GM19438 (cell line): ENCODE data around the gene TMEM205.
"Not testable (repeated sequence)": the region's sequence is repeated elsewhere in the genome, so short reads cannot be mapped to it uniquely, and the experiment has no call there.

Experiments used
- ATAC-seq: cut with Tn5 transposase; IDR thresholded peaks from one replicate; pipeline ENCODE4 v1.9.1; 2021; ENCODE audit warnings: low read depth; ENCODE audit not compliant: unreplicated experiment

The TMEM205 gene

DNA sequence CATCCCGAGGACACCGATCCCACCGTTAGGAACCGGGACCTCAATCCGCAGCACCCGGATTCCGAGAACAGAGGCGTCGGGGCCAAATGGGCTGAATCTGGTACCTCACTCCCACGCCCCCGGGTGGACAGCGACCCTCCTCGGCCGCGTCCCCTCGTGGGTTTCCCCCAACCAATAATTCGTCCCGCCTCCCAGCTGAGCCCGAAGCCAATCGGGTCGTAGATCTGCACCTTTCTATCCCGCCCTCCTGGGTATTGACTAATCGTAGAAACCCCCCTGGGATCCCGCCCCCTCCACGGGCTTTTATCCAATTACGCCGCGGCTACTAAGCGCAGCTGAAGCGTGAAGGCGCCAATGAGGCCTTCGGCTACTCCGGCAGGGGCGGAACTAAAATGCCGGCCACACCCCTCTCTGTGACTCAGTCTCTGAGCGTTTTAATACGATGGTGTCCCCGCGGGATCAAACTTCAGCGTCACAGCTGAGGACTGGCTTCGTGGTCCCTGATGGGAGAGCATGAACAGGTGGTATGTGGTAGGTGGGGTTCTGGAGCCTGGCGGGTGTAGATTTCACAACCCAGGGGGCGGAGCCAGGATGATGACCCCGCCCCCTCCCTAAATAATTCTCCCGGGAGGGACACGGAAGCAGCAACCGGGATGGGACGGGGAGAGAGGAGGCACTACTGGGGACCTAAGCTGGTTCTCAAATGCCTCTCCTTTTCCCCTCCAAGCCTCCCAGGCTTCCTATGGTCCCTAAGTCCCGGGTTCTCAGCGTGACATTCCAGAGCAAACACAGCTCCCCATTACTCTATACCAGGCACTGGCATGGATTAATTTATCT, at the start of gene TMEM205, which contains the start of gene CCDC159:
Gene TMEM205, minus strand, starts transcription at position 165 of the 837 bp plus-strand sequence. CDS start 649 bp downstream, outside the sequence.
Gene CCDC159, plus strand, starts transcription at position 416 of the 837 bp plus-strand sequence. Its CDS starts 88 bp downstream, at position 504.
- ATAC-seq = peak; percentile 80

DNA sequence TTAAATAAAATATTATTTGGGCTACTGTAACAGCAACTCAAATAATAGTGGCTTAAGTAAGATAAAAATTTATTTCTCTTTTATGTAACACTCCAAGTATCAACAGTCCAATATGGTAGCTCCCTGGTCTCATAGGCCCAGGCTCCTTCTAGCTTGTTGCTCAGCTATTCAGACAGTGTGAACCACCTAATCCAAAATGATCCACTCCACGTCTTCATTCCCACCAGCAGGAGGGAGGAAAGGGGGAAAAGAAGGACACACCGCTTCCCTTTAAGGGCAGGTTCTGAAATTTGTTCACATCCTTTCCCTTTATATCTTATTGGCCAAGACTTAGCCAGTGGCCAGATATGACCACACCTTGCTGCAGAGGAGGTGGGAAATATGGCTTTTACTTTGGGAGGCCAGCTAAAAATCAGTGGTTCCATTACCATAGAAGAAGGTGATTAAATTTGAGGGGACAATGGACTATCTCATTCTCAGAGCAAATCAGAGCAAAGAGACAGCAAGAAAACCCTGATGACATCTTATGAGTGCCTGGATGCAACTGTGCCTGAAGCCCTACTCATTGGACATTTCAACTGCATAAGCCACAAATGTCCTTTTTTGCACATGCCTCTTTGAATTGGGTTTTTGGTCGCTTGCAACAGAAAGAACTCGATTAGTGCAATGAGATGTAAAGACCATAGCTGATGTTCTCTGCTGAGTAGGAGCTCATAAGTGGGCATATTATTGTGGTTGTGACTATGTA, 45.0 kb upstream of the TMEM205 start:
- ATAC-seq = no peak

GRCh38 chr19:11390359-11390758, 44.3 kb upstream of the TMEM205 start:
- no peak for ATAC-seq

GRCh38 chr19:11387162-11388034, 41.3 kb upstream of the TMEM205 start:
- no peak for ATAC-seq

DNA sequence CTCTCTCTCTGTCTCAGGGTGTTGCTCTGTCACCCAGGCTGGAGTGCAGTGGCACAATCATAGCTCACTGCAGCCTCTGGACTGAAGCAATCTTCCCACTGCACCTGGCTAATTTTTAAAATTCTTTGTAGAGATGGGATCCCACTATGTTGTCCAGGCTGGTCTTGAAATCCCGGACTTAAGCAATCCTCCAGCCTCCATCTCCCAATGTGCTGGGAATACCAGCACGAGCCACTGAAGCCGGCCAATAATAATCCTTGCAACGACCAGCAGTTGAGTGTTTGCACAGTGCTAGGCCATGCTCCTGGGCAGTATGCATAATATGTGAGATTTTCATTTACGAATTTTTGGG, 38.7 kb upstream of the TMEM205 start:
- ATAC-seq = no peak

DNA sequence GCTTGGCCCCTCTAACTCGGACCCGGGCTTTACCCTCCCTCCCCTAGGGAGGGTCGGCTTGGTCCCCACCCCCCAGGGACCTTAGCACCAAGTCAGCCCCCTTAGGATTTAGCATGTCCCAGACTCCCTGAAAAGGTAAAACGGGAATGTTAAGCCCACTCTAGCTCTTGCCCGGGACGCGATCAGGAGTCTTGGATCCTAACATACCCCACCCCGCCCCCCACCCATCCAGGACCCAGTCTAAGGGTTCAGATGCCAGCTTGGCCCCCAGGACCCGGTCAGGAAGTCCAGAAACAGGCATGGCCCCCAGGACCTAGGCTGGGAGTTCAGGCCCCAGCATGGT, 37.6 kb upstream of the TMEM205 start:
- ATAC-seq = no peak

- no peak for ATAC-seq
Measured at GRCh38 chr19:11382898-11383705, 37.0 kb upstream of the TMEM205 start.

- ATAC-seq = peak; percentile 71
Measured at GRCh38 chr19:11380653-11381537, 34.8 kb upstream of the TMEM205 start.

GRCh38 chr19:11379857-11380350, 33.8 kb upstream of the TMEM205 start:
- ATAC-seq = no peak

- not testable (repeated sequence) for ATAC-seq
Measured at GRCh38 chr19:11379269-11379845, 33.3 kb upstream of the TMEM205 start.

DNA sequence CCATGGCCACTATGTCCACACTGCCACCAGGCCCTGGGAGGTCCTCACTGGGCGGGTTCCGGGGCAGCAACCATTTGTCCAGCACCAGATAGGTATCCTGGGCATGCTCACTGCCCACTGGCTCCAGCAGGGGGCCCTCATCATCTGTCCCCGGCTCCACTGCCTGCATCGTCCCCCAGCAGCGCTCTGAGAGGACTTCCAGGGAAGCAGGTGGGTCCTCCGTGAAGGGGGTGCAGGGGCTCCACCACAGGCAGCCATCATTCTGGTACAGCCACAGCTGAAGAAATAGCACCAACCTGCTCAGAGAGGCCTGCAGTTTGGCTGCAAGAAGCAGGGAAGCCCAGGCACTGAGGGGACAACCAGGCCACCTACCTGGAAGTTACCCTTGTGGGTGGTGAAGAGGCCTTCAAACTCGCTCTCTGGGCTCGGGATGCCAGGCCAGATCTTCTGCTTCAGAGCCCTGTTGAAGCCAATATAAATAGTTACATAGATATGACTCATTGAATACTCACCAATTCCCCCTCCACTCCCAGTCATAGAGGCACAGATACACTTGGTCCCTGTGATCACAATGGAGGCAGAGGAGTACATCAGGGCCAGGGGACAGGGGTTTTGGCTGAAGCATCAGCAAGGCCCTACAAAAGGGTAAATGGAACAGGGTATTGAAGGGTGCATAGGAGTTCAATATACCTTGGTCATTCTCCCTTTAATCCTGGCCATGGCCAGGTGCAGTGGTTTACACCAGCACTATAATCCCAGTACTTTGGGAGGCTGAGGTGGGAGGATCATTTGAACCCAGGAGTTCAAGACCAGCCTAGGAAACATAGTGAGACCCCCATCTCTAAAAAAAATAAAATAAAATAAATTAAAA, 32.5 kb upstream of the TMEM205 start:
- ATAC-seq = no peak

DNA sequence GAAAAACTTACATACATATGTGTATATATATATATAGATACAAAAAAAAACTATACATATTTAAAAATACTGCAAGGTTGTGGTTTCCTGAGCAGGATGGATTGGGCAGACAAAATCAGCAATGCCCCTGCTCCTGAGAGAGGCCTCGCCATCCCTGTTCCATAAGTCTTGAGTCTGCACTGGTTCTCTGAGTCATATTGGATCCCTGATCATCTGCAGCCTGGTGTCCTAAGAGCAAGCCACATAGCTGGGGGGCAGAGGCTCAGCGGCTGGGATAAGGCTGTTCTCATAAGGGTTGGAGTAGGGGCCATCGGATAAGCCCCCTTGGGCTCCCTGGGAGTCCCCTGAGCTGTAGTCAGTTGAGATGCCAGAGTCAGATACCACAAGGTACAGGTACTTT, 31.7 kb upstream of the TMEM205 start:
- ATAC-seq = no peak

DNA sequence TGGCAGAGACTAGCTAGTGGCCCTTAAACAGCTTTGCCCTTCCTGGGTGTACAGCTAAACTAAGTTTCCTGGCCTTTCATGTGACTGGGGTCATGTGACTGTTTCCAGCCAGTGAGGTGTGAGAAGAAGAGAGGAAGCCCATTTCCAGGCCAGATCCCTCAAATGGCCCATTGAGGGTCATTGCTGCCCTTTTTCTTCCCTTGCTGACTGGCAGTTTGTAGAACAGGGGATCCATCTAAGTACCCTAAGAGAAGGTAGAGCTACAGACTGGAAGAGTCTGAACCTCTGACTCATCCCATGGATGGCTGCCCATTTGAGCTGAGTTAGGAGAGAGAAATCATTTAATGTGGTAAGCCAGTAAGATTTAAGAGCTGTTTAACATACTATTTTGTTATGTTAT, 31.2 kb upstream of the TMEM205 start:
- ATAC-seq = no peak

DNA sequence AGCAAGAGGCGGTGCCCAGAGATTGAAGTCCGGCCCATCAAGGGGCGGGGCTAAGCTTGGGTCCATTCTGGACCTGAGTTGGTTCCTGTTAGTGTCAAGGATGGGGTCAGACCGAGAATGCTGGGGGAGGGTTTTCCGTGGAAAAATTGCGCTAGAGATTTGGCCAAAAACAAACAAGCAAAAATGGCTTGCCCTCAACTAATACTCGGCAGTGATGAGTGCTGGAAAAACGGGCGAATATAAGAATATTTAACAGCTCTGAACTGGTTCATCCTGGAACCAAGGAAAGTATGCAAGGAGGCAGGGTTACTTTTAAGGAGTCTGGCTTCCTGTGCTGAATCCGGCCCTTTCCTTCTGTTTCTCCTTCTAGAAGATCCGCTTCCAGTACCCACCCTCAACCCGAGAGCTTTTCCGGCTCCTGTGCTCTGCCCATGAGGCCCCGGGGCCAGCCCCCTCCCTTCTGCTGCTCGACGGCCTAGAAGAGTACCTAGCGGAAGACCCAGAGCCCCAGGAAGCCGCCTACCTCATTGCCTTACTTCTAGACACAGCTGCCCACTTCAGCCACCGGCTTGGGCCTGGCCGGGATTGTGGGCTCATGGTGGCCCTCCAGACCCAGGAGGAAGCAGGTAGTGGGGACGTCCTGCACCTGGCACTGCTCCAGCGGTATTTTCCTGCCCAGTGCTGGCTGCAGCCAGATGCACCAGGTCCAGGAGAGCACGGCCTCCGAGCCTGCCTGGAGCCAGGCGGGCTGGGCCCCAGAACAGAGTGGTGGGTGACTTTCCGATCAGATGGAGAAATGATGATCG, 29.3 kb upstream of the TMEM205 start:
- no peak for ATAC-seq

DNA sequence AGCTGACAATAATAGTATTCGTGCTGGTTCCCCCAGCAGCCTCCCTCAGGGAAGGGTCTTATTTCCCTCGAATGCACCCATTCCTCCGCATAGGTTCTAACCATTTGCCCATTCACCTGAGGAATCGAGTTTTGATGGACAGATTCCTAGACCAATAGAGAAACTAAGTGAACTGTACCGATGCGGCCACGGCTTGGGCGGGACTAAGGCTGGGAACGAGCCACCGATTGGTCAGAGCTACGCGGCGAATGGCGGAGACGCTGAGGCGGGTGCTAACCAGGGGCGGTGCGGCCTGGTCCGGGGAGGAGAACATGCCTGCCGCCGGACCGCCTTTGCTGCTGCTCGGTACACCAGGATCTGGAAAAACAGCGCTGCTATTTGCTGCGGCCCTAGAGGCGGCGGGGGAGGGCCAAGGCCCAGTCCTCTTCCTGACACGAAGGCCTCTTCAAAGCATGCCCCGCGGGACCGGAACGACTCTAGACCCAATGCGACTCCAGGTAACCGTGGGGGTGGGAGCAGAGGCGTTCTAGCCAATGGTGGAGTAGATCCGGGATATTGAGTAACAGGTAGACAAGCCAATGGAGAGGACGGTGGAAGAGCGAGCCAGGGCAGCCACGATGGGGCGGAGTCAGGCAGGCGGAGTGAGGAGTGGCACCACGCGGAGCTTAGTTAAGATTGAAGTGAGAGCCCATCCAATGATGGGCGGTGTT, 28.5 kb upstream of the TMEM205 start, which contains the start of gene SWSAP1:
Gene SWSAP1, plus strand, starts transcription at position 234 of the 710 bp plus-strand sequence. Its CDS starts 15 bp downstream, at position 249.
- ATAC-seq = peak; percentile 83

GRCh38 chr19:11373885-11374432, 27.9 kb upstream of the TMEM205 start:
- no peak for ATAC-seq
